GM12892 (cell line): ENCODE data around the gene ASTN1.

ENCODE experiments used
- POLR2A ChIP-seq: IDR thresholded peaks from 2 replicates; pipeline ENCODE4 v1.6.1; 2011; ENCODE audit warnings: low read depth, low read length, control low read depth
- POLR2AphosphoS5 ChIP-seq: IDR thresholded peaks from 2 replicates; pipeline ENCODE4 v1.6.1; 2011; ENCODE audit warnings: low read depth, low read length, control low read depth
- TAF1 ChIP-seq: IDR thresholded peaks from 2 replicates; pipeline ENCODE4 v1.6.1; 2011; ENCODE audit warnings: low read depth, mild to moderate bottlenecking, control low read depth, low read length, borderline replicate concordance

- TF ChIP-seq POLR2A, result no peak
- no peak for TF ChIP-seq POLR2AphosphoS5
- TF ChIP-seq TAF1, result no peak
These were observed 326.1 kb downstream of the ASTN1 start for GRCh38 chr1:176838276-176838995.
